Fibroblast of upper back skin (primary cell): ENCODE results near the gene PTPN6.
A peak's percentile ranks its signal among the peaks of the same experiment; 100 is the strongest.

Experiments
- DNase-seq: peaks from one replicate; pipeline ENCODE4 v3.0.0-alpha.2; 2013

The PTPN6 gene

GRCh38 chr12:6942331-6942665, 8.9 kb upstream of the PTPN6 start:
- DNase-seq = no peak

DNA sequence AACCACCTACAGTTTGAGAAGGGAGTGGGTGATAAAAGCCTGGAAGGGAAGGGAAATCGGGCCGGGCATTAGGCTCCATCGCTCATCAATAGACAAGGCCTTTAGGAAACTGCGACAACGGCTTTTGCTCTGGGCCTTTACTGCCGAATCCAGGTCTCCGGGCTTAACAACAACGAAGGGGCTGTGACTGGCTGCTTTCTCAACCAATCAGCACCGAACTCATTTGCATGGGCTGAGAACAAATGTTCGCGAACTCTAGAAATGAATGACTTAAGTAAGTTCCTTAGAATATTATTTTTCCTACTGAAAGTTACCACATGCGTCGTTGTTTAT, 7.8 kb upstream of the PTPN6 start:
- DNase-seq = peak; percentile 92

GRCh38 chr12:6943722-6944380, 7.3 kb upstream of the PTPN6 start, which contains the start of the genes C12orf57 and RNU7-1:
C12orf57 (plus strand) TSS chr12:6944022; CDS start chr12:6944122, 100 bp downstream.
RNU7-1 (plus strand) TSS chr12:6943816.
- peak; percentile 96 for DNase-seq

GRCh38 chr12:6944381-6945186, 6.6 kb upstream of the PTPN6 start:
- DNase-seq = peak; percentile 93

DNA sequence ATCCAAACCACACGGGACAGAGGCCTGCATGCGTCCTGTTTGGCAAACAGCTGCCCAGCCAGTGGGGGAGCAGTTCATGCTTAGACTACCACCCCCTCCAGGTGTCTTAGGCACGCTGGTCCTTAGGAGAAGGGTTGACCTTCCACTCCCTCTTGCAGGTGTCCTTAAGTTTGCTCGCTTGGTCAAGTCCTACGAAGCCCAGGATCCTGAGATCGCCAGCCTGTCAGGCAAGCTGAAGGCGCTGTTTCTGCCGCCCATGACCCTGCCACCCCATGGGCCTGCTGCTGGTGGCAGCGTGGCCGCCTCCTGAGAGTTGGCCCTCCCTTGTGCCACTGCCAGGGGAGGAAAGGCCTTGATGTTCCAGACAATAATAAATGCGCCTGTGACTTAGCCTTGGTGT, 5.5 kb upstream of the PTPN6 start:
- no peak for DNase-seq

- no peak for DNase-seq
Measured at GRCh38 chr12:6946033-6946919, 4.9 kb upstream of the PTPN6 start.

DNA sequence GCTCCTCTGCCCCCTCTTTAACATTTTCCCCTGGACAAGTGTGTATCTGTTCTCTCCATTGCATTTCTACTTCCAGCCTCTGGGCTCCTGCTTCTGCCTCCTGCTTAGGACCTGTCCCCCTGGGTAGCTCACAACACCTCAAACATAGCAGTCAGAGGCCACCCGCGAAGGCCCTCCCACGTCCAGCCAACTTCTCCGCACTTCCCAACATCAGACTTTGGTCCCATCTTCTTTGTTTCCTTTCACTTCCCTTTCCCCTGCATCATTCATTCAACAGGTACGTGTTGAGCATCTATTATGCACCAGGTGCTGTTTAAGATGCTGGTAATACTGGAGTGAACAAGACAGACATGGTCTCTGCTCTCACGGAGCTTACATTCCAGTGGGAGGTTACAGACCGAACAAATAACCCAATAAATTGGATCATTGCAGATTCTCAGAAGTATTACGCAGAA, 4.2 kb upstream of the PTPN6 start:
- no peak for DNase-seq

GRCh38 chr12:6947615-6948014, 3.5 kb upstream of the PTPN6 start:
- DNase-seq = no peak

- DNase-seq = no peak
Measured at GRCh38 chr12:6948873-6949594, 2.1 kb upstream of the PTPN6 start.

DNA sequence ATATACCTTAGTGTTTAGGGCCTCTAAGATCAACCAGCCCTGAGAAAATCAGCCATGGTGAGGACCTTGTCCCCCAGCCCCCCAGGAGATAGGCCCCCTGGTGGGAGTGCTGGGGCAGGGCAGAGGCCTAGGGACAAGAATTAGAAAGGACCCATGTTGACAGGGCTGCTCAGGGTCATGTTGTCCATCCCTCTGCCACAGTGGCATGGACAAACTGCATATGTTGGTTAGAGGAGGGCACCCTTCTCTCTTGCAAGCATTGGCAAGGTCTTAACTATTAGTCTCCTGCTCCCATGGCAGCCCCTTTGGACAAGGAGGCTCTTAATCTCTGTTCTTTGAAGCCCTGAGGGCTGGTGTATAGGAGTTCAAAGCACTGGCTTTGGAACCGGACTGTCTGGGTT, 755 bp upstream of the PTPN6 start:
- DNase-seq = no peak

GRCh38 chr12:6951551-6952120, 480 bp downstream of the PTPN6 start:
- DNase-seq = no peak

GRCh38 chr12:6952121-6952862, 1.1 kb downstream of the PTPN6 start:
- DNase-seq = no peak

GRCh38 chr12:6952863-6953441, 1.8 kb downstream of the PTPN6 start:
- DNase-seq = no peak

DNA sequence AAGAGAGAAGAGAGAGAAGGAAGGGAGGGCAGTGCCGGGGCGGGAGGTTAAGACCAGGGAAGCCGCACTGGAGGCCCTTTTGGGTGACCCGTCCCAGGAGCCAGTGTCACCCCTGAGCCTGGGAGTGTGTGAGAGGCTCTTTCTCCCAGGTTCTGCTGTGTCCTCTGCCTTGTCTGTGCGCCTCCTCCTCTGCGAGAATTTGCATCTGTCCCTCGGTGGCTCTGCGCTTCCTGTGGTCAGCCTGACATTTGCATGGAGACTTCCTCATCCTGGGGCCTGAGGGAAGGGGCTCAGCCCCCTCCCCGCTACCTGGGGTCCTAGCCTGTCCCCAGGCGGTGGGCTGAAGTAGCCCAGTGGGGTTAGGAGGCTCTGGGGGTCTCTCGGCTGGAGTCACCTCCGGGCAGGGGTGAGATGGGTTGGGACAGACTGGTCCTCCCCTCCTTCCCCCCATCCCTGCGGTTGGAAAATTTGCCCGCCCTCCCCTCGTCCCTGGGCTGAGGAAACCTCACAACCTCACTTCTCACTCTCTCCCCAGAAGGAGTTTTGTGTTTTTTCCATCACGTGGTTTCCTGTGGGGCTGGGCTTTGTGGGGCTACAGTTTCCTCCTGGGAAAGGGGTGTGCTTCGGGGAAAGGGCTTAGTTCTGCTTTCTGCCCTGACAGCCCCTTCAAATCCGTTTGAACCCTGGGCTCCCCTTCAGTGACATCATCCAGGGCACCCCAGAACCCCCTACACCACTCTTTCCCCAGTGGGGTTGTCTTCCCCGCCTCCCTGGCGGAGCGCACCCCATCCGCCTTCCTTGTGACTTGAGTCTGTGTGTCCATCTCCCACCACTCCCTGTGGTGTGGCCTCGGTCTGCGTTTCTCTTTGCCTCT, 2.5 kb downstream of the PTPN6 start:
- peak; percentile 71 for DNase-seq

- DNase-seq = no peak
Measured at GRCh38 chr12:6954316-6955107, 3.4 kb downstream of the PTPN6 start.

DNA sequence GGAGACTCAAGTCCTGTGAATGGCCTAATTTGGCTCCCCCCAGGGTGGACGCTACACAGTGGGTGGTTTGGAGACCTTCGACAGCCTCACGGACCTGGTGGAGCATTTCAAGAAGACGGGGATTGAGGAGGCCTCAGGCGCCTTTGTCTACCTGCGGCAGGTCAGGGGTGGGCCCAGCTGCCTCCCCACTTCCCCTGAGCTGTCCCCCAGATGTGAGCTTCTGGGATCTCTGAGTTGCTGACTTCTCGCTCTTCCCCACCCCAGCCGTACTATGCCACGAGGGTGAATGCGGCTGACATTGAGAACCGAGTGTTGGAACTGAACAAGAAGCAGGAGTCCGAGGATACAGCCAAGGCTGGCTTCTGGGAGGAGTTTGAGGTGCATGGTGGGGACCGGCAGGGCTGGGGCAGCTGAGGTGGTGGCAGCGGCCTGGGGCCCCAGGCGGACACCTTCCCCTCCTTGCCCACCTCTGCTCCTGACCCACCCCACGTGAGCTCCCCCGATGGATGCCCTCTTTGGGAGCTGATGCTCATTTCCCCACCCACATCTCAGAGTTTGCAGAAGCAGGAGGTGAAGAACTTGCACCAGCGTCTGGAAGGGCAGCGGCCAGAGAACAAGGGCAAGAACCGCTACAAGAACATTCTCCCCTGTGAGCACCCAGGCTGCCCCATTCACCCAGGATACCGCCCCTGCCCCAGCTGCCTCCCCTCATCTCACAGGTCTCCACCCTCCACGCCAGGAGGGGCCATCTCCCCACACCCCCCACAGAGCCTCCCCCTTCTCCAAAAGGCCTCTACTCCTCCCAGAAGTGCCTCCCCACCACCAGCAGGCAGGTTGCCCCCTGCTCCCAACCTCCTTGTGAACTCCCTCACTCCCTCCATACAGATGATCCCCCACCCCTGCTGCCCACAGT, 4.2 kb downstream of the PTPN6 start:
- no peak for DNase-seq

DNA sequence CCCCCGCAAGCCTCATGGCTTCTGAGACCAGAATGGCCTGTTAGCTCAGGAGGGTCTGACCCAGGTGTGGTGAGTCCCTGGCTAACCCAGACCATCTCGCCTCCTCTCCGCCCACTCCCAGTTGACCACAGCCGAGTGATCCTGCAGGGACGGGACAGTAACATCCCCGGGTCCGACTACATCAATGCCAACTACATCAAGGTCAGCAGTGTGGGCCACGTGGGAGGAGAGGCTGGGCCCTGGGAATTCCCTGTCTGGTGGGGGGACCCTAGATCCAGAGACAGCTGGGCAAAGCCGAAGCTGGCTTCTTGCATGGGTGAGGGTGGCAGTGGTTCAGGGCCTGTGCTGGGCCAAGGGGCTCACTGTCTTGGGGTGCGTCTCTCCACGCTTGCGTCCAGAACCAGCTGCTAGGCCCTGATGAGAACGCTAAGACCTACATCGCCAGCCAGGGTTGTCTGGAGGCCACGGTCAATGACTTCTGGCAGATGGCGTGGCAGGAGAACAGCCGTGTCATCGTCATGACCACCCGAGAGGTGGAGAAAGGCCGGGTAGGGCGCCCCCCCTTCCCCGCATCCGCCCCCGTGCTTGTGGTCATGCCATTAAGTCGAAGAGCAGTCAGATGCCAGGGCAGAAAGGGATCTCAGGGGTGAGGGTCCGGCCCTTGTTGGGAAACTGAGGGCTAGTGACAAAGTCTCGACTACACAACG, 5.0 kb downstream of the PTPN6 start:
- DNase-seq = no peak
